Measurements from ENCODE around the gene MEX3D.

The MEX3D gene

GRCh38 chr19:1609680-1610474 is 41.8 kb upstream of the MEX3D start:
- Histone ChIP-seq H3K27me3 (no peaks in the 10 kb centered on the region), H3K9ac (no peak overlapping the region), H3K4me2 (peak overlapping the region; percentile 81), H3K9me3 (no peaks in the 10 kb centered on the region), H3K4me1 (peaks cover 87% of the 10 kb centered on the region), H4K20me1 (peaks cover 65% of the 10 kb centered on the region), H3K4me3 (no peak overlapping the region), H3K27ac (0 out of 2 replicates have a peak overlapping the region, but pooled peaks have one; percentile 18), H3K36me3 (peaks cover 39% of the 10 kb centered on the region)
- TF ChIP-seq Cebpa-rat (IDR thresholded peaks at IDR 0.05), result no peak

DNA sequence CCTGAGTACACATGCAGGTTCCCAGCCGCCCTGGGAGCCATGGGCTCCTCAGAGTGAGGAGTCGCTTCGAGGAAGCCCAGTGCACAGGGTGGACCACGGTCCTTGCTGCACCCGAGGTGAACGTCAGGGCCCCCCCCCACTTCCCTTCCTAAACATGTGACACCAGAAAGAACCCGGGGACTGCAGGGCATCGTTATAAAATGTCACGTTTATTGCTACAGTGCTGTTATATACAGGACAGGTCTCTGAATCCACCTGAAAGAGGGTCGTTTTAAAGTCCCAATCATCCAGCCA is 40.9 kb upstream of the MEX3D start:
- no peak for TF ChIP-seq Cebpa-rat (IDR thresholded peaks at IDR 0.05)
- Histone ChIP-seq H3K27ac (peak overlapping the region; percentile 65), H3K4me1 (peaks cover 87% of the 10 kb centered on the region), H3K36me3 (peaks cover 31% of the 10 kb centered on the region), H3K4me3 (peak overlapping the region; percentile 51; the same call in 1 of the 2 replicates), H3K4me2 (peak overlapping the region; percentile 81), H3K27me3 (no peaks in the 10 kb centered on the region), H3K9me3 (no peaks in the 10 kb centered on the region), H4K20me1 (peaks cover 60% of the 10 kb centered on the region), H3K9ac (peak overlapping the region; percentile 63)

- Histone ChIP-seq H3K36me3 (peaks cover 26% of the 10 kb centered on the region), H3K4me3 (peak overlapping the region; percentile 51), H3K9me3 (no peaks in the 10 kb centered on the region), H3K27me3 (no peaks in the 10 kb centered on the region), H3K4me2 (peak overlapping the region; percentile 81), H4K20me1 (peaks cover 60% of the 10 kb centered on the region), H3K4me1 (peaks cover 87% of the 10 kb centered on the region), H3K9ac (peak overlapping the region; percentile 63), H3K27ac (peak overlapping the region; percentile 65)
- no peak for TF ChIP-seq Cebpa-rat (IDR thresholded peaks at IDR 0.05)
Observed at GRCh38 chr19:1608359-1609102, 40.4 kb upstream of the MEX3D start.

DNA sequence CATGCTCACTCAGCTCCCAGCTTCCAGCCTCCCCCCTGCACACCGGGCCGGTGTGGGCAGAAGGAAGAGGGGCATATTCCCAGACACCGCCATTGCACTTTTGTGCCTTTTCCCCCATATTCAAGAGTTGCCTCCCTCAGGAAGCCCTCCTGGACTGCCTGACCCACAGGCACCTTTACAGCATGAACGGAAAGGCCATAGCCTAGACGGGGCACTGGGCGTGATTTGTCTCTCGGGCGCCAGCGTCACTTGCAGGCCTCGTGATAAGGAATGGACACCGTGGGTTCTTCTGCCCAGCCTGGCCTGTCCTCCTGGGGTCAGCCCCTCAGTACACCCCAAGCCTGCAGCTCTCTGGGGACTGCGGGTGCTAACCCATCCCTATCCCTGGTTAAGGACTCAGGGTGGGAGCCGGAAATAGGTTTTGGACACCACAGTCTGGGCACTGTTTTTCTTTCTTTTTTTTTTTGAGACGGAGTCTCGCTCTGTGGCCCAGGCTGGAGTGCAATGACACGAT is 38.1 kb upstream of the MEX3D start:
- H3K4me1 ChIP-seq, result peaks cover 88% of the 10 kb centered on the region
- TF ChIP-seq Cebpa-rat (IDR thresholded peaks at IDR 0.05), result no peak
- H3K9ac ChIP-seq, result peak overlapping the region; percentile 97
- peaks cover 61% of the 10 kb centered on the region for H4K20me1 ChIP-seq
- peak overlapping the region; percentile 100 for H3K4me3 ChIP-seq
- H3K36me3 ChIP-seq, result peaks cover 12% of the 10 kb centered on the region
- peak overlapping the region; percentile 82 for H3K4me2 ChIP-seq
- no peaks in the 10 kb centered on the region for H3K9me3 ChIP-seq
- H3K27ac ChIP-seq, result peak overlapping the region; percentile 95
- no peaks in the 10 kb centered on the region for H3K27me3 ChIP-seq

DNA sequence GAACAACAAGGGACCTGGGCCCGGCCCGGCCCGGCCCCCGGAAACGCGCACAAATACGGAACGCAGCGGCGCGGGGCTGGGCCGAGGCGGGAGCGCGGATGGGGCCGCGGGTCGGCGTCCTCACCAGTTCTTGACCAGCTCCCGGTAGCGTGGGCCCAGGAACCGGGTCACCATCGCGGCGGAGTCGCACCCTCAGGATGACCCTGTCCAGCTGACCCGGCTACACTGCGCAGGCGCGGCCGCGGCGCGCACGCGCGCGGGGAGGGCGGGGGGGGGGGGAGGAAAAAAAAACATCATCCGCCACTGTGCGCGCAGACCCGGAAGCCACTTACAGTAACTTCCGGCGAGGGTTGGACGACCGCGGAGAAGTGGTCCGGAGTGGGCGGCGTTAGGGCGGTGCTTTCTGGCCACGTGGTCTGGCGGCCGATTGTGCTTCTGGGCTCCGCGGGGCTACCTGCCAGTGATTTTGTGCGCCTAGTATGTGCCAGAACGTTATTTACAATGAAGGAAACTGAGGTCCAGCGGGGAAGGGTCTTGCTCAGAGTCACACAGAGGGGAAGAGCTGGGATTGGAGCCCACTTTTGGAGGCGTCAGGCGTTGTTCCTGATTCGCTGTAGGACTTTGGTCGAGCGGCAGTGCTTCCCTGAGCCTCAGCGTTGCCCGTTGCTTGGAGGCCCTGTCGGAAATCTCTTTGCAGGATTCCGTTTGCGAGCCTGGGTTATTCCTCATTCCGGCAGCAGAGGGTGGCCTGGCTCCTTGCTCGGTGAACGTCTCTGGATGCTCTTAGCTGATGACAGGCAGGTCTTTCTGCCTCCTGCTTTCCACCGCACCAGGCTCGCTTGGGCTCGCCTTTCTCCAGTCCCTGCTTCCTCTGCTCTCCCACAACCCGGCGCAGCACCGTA is 37.4 kb upstream of the MEX3D start, which contains the start of gene UQCR11:
Gene UQCR11, minus strand, starts transcription at position 227 of the 902 bp plus-strand sequence. Its CDS starts 53 bp downstream, at position 174.
- no peak for TF ChIP-seq Cebpa-rat (IDR thresholded peaks at IDR 0.05)
- H3K9me3 ChIP-seq, result no peaks in the 10 kb centered on the region
- H3K4me2 ChIP-seq, result peak within 1 kb of the TSS; percentile 95
- H3K4me3 ChIP-seq, result peak within 1 kb of the TSS; percentile 100
- H3K27ac ChIP-seq, result peak within 1 kb of the TSS; percentile 95
- H3K27me3 ChIP-seq, result no peaks in the 10 kb centered on the region
- H3K9ac ChIP-seq, result peak within 1 kb of the TSS; percentile 97
- H3K4me1 ChIP-seq, result peaks cover 90% of the 10 kb centered on the region
- peaks cover 62% of the 10 kb centered on the region for H4K20me1 ChIP-seq
- peaks cover 16% of the 10 kb centered on the region; the same call in 1 of the 2 replicates for H3K36me3 ChIP-seq

- TF ChIP-seq Cebpa-rat (IDR thresholded peaks at IDR 0.05), result peak; percentile 75
- H3K27me3 ChIP-seq, result no peaks in the 10 kb centered on the region
- H3K4me3 ChIP-seq, result peak overlapping the region; percentile 18; the same call in 1 of the 2 replicates
- H3K4me1 ChIP-seq, result peaks cover 67% of the 10 kb centered on the region
- peak overlapping the region; percentile 15; the same call in 1 of the 2 replicates for H3K9ac ChIP-seq
- peaks cover 71% of the 10 kb centered on the region for H4K20me1 ChIP-seq
- H3K36me3 ChIP-seq, result peaks cover 46% of the 10 kb centered on the region
- peak overlapping the region; percentile 61 for H3K27ac ChIP-seq
- peaks cover 7% of the 10 kb centered on the region; the same call in 1 of the 2 replicates for H3K9me3 ChIP-seq
- H3K4me2 ChIP-seq, result peak overlapping the region; percentile 95
Observed at GRCh38 chr19:1602091-1602707, 34.1 kb upstream of the MEX3D start.

DNA sequence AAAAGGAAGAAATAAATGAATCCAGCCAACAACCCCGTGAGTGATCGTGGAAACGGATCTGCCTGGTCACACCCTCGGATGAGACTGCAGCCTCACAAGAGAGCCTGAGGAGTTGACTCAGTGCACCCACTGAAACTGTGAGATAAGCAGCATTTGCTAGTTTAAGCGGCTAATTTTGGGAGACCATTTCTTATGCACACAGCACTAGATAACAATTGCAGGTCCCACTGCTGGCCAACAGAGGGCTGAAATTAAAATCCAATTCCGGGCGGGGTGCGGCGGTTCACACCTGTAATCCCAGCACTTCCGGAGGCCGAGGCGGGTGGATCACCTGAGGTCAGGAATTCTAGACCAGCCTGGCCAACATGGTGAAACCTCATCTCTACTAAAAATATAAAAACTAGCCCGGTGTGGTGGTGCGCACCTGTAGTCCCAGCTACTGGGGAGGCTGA is 33.5 kb upstream of the MEX3D start:
- Histone ChIP-seq H3K36me3 (peaks cover 51% of the 10 kb centered on the region), H3K4me1 (peaks cover 66% of the 10 kb centered on the region), H3K27me3 (no peaks in the 10 kb centered on the region), H3K27ac (peak overlapping the region; percentile 53), H3K9me3 (peaks cover 7% of the 10 kb centered on the region; the same call in 1 of the 2 replicates), H3K4me3 (no peak overlapping the region), H4K20me1 (peaks cover 72% of the 10 kb centered on the region), H3K4me2 (peak overlapping the region; percentile 95), H3K9ac (no peak overlapping the region)
- no peak for TF ChIP-seq Cebpa-rat (IDR thresholded peaks at IDR 0.05)

GRCh38 chr19:1599460-1599846 is 31.3 kb upstream of the MEX3D start:
- Histone ChIP-seq H3K27ac (no peak overlapping the region), H3K4me1 (peaks cover 54% of the 10 kb centered on the region), H3K4me2 (no peak overlapping the region), H3K27me3 (no peaks in the 10 kb centered on the region), H3K4me3 (no peak overlapping the region), H4K20me1 (peaks cover 72% of the 10 kb centered on the region), H3K36me3 (peaks cover 71% of the 10 kb centered on the region), H3K9me3 (peaks cover 7% of the 10 kb centered on the region; the same call in 1 of the 2 replicates), H3K9ac (no peak overlapping the region)
- TF ChIP-seq Cebpa-rat (IDR thresholded peaks at IDR 0.05), result no peak

All from BLaER1 (cell line).